ENCODE measurements around the gene MMD2. TPM values are rescaled to one million over a fixed set of nuclear protein-coding genes. Genes with fewer than 3 reads are reported as not detected.

MMD2 gene
- total RNA-seq, 6 experiments from 2014 or later = not detected

- TF ChIP-seq, protein P1, sequence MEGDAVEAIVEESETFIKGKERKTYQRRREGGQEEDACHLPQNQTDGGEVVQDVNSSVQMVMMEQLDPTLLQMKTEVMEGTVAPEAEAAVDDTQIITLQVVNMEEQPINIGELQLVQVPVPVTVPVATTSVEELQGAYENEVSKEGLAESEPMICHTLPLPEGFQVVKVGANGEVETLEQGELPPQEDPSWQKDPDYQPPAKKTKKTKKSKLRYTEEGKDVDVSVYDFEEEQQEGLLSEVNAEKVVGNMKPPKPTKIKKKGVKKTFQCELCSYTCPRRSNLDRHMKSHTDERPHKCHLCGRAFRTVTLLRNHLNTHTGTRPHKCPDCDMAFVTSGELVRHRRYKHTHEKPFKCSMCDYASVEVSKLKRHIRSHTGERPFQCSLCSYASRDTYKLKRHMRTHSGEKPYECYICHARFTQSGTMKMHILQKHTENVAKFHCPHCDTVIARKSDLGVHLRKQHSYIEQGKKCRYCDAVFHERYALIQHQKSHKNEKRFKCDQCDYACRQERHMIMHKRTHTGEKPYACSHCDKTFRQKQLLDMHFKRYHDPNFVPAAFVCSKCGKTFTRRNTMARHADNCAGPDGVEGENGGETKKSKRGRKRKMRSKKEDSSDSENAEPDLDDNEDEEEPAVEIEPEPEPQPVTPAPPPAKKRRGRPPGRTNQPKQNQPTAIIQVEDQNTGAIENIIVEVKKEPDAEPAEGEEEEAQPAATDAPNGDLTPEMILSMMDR (IDR thresholded peaks at IDR 0.05) = no peak
- no peak overlapping the region for H3K27ac Mint-ChIP-seq
- no peak for DNase-seq
- H3K4me3 Mint-ChIP-seq = no peak overlapping the region
- H3K9me3 Mint-ChIP-seq = no peaks in the 10 kb centered on the region
- no peaks in the 10 kb centered on the region for H3K4me1 Mint-ChIP-seq (ENCODE audit: low read depth)
- H3K27me3 Mint-ChIP-seq (ENCODE audit: insufficient read depth) = peaks cover 8% of the 10 kb centered on the region
- H3K36me3 Mint-ChIP-seq (ENCODE audit: low read depth) = no peaks in the 10 kb centered on the region
Observed at GRCh38 chr7:4939971-4940728, 18.8 kb downstream of the MMD2 start.

GRCh38 chr7:4937411-4937810 lies 21.6 kb downstream of the MMD2 start:
- no peaks in the 10 kb centered on the region for H3K9me3 Mint-ChIP-seq
- TF ChIP-seq, protein P1 (IDR thresholded peaks at IDR 0.05) = no peak
- H3K4me1 Mint-ChIP-seq (ENCODE audit: low read depth) = no peaks in the 10 kb centered on the region
- H3K36me3 Mint-ChIP-seq (ENCODE audit: low read depth) = no peaks in the 10 kb centered on the region
- H3K27ac Mint-ChIP-seq = no peak overlapping the region
- H3K4me3 Mint-ChIP-seq = no peak overlapping the region
- no peak for DNase-seq
- peaks cover 6% of the 10 kb centered on the region for H3K27me3 Mint-ChIP-seq (ENCODE audit: insufficient read depth)

- Mint-ChIP-seq H3K36me3 (ENCODE audit: low read depth) (no peaks in the 10 kb centered on the region), H3K27ac (no peak overlapping the region), H3K27me3 (ENCODE audit: insufficient read depth) (peaks cover 10% of the 10 kb centered on the region), H3K4me3 (no peak overlapping the region), H3K9me3 (no peaks in the 10 kb centered on the region), H3K4me1 (ENCODE audit: low read depth) (no peaks in the 10 kb centered on the region)
- TF ChIP-seq, protein P1 (IDR thresholded peaks at IDR 0.05) = no peak
- no peak for DNase-seq
Observed at GRCh38 chr7:4934419-4935025, 24.5 kb downstream of the MMD2 start.

GRCh38 chr7:4931943-4932342 lies 27.0 kb downstream of the MMD2 start:
- Mint-ChIP-seq H3K36me3 (ENCODE audit: low read depth) (no peaks in the 10 kb centered on the region), H3K9me3 (no peaks in the 10 kb centered on the region), H3K27me3 (ENCODE audit: insufficient read depth) (peaks cover 11% of the 10 kb centered on the region), H3K4me3 (no peak overlapping the region), H3K27ac (no peak overlapping the region), H3K4me1 (ENCODE audit: low read depth) (no peaks in the 10 kb centered on the region)
- DNase-seq = peak; percentile 2
- TF ChIP-seq, protein P1 (IDR thresholded peaks at IDR 0.05) = no peak

DNA sequence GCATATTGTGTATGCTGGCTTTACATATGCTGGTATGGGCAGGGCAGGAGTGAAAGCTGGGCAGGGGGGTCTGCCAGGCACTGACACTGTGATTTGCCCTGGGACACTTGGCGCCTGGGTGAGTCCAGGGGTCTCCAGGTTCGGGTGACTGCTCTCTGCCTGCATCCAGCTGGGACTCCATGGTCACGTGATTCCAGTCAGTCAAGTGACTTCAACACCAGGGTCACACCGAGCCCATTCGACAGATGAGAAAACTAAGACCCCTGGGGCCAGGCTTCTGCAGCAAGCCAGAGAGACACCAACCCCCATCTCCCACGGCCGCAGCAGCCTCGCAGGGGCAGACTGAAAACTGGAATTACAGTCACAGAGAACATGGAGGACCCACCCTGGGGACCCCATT lies 30.0 kb downstream of the MMD2 start:
- no peak overlapping the region for H3K27ac Mint-ChIP-seq
- no peaks in the 10 kb centered on the region for H3K9me3 Mint-ChIP-seq
- no peak for DNase-seq
- H3K4me3 Mint-ChIP-seq = no peak overlapping the region
- H3K36me3 Mint-ChIP-seq (ENCODE audit: low read depth) = no peaks in the 10 kb centered on the region
- H3K4me1 Mint-ChIP-seq (ENCODE audit: low read depth) = no peaks in the 10 kb centered on the region
- H3K27me3 Mint-ChIP-seq (ENCODE audit: insufficient read depth) = peaks cover 9% of the 10 kb centered on the region
- TF ChIP-seq, protein P1 (IDR thresholded peaks at IDR 0.05) = no peak
